WTC11 (cell line): ENCODE results near the gene MPI. TPM values are rescaled to one million over a fixed set of nuclear protein-coding genes. Genes with fewer than 3 reads are reported as not detected.

Experiments
- ATAC-seq: fragments of 200-7000 bp; cut with Tn5 transposase; 2 replicates; pipeline ENCODE4 v1.10.0; 2021; ENCODE audit warnings: mild to moderate bottlenecking, moderate library complexity
- CTCF ChIA-PET: fragments of 300-600 bp; sonication (Branson Sonifier 250); formaldehyde crosslinking; loops from one replicate; lab custom pipeline; 2021; ENCODE audit warnings: antibody characterized with exemption; lab: Charles Lee
- POLR2A ChIA-PET: fragments of 350-600 bp; sonication (Branson Sonifier 250); formaldehyde crosslinking; loops from one replicate; lab custom pipeline; 2021; ENCODE audit warnings: antibody characterized with exemption; lab: Charles Lee
- DNase-seq: peaks from one replicate; pipeline ENCODE4 v3.0.0; 2021; ENCODE audit warnings: low spot score
- H3K27ac Mint-ChIP-seq: 2 replicates; pipeline ENCODE4 v1.8.0; 2021; ENCODE audit warnings: mixed read lengths
- H3K27me3 Mint-ChIP-seq: 2 replicates; pipeline ENCODE4 v1.8.0; 2021; ENCODE audit warnings: low read depth, mild to moderate bottlenecking, moderate library complexity, mixed read lengths
- H3K36me3 Mint-ChIP-seq: 2 replicates; pipeline ENCODE4 v1.8.0; 2021; ENCODE audit warnings: mixed read lengths
- H3K4me1 Mint-ChIP-seq: 2 replicates; pipeline ENCODE4 v1.8.0; 2022; ENCODE audit warnings: mixed read lengths
- H3K4me3 Mint-ChIP-seq: 2 replicates; pipeline ENCODE4 v1.8.0; 2021; ENCODE audit warnings: mild to moderate bottlenecking, moderate library complexity, mixed read lengths
- H3K9me3 Mint-ChIP-seq: 2 replicates; pipeline ENCODE4 v1.8.0; 2021; ENCODE audit warnings: mixed read lengths
- ATF2 ChIP-seq: sonication (generic); formaldehyde crosslinking; IDR thresholded peaks from 2 replicates; pipeline ENCODE4 v1.8.1; 2022; ENCODE audit warnings: low read depth, missing genetic modification reagents, borderline replicate concordance
- CDX4 ChIP-seq: fragments of 250-450 bp; sonication (Bioruptor Pico); IDR thresholded peaks from 2 replicates; pipeline ENCODE4 v1.9.0; 2021; ENCODE audit warnings: moderate library complexity, mild to moderate bottlenecking, inconsistent platforms, borderline replicate concordance
- ELF4 ChIP-seq: sonication (generic); formaldehyde crosslinking; IDR thresholded peaks from 2 replicates; pipeline ENCODE4 v1.8.1; 2022; ENCODE audit warnings: low read depth, mild to moderate bottlenecking, moderate library complexity, missing genetic modification reagents
- ERG ChIP-seq: fragments of 250-450 bp; sonication (Bioruptor Pico); IDR thresholded peaks from 2 replicates; pipeline ENCODE4 v1.8.0; 2021; ENCODE audit warnings: mild to moderate bottlenecking
- ESRRA ChIP-seq: sonication (generic); formaldehyde crosslinking; IDR thresholded peaks from 2 replicates; pipeline ENCODE4 v1.8.1; 2022; ENCODE audit warnings: mild to moderate bottlenecking, missing genetic modification reagents, borderline replicate concordance
- FOXP1 ChIP-seq: sonication (generic); formaldehyde crosslinking; IDR thresholded peaks from 2 replicates; pipeline ENCODE4 v1.8.0; 2022; ENCODE audit warnings: missing genetic modification reagents, mild to moderate bottlenecking, moderate library complexity, borderline replicate concordance
- HMGA2 ChIP-seq: fragments of 250-450 bp; sonication (Bioruptor Pico); IDR thresholded peaks from 2 replicates; pipeline ENCODE4 v1.4.0; 2021; ENCODE audit warnings: mild to moderate bottlenecking, moderate library complexity
- IRF1 ChIP-seq: sonication (generic); formaldehyde crosslinking; IDR thresholded peaks from 2 replicates; pipeline ENCODE4 v1.8.0; 2023; ENCODE audit warnings: missing genetic modification reagents
- IRF2 ChIP-seq: sonication (generic); formaldehyde crosslinking; IDR thresholded peaks from 2 replicates; pipeline ENCODE4 v1.8.0; 2022; ENCODE audit warnings: low read depth, missing genetic modification reagents, borderline replicate concordance
- MLX ChIP-seq: sonication (generic); formaldehyde crosslinking; IDR thresholded peaks from 2 replicates; pipeline ENCODE4 v1.8.1; 2023; ENCODE audit warnings: mild to moderate bottlenecking, missing genetic modification reagents, moderate library complexity
- NFE2L1 ChIP-seq: sonication (generic); formaldehyde crosslinking; IDR thresholded peaks from 2 replicates; pipeline ENCODE4 v1.8.1; 2023; ENCODE audit warnings: missing genetic modification reagents
- RELA ChIP-seq: sonication (generic); formaldehyde crosslinking; IDR thresholded peaks from 2 replicates; pipeline ENCODE4 v1.8.1; 2022; ENCODE audit warnings: missing genetic modification reagents, mild to moderate bottlenecking, borderline replicate concordance
- RORB ChIP-seq: fragments of 250-450 bp; sonication (Bioruptor Pico); IDR thresholded peaks from 2 replicates; pipeline ENCODE4 v1.9.0; 2021; ENCODE audit warnings: mild to moderate bottlenecking
- STAT6 ChIP-seq: sonication (generic); formaldehyde crosslinking; conservative IDR thresholded peaks from 2 replicates; pipeline ENCODE4 v1.8.1; 2023; ENCODE audit warnings: mild to moderate bottlenecking, low read depth, missing genetic modification reagents, moderate library complexity
- TCF7 ChIP-seq: sonication (generic); formaldehyde crosslinking; IDR thresholded peaks from 2 replicates; pipeline ENCODE4 v1.8.0; 2022; ENCODE audit warnings: mild to moderate bottlenecking, low read depth, missing genetic modification reagents, moderate library complexity
- ZBTB43 ChIP-seq: sonication (generic); formaldehyde crosslinking; IDR thresholded peaks from 2 replicates; pipeline ENCODE4 v1.8.1; 2023; ENCODE audit warnings: mild to moderate bottlenecking, missing genetic modification reagents
- ZNF121 ChIP-seq: sonication (generic); formaldehyde crosslinking; IDR thresholded peaks from 2 replicates; pipeline ENCODE4 v1.8.0; 2023; ENCODE audit warnings: missing genetic modification reagents
- ZNF532 ChIP-seq: fragments of 250-450 bp; sonication (Bioruptor Pico); IDR thresholded peaks from 2 replicates; pipeline ENCODE4 v1.9.0; 2021; ENCODE audit warnings: mild to moderate bottlenecking, borderline replicate concordance
- total RNA-seq: library from RNA; stranded (reverse); gene quantifications from 3 replicates; pipeline ENCODE4 v1.2.3, GENCODE V29; 2021

Gene MPI
- total RNA-seq, 1 experiment from 2014 or later: 36.3 TPM

- TF ChIP-seq ERG (CRISPR knock-in tag) (no peak), ATF2 (CRISPR knock-in tag) (no peak), RORB (CRISPR knock-in tag) (no peak), HMGA2 (CRISPR knock-in tag) (no peak), MLX (CRISPR knock-in tag) (no peak), NFE2L1 (no peak), ZBTB43 (CRISPR knock-in tag) (no peak), ZNF121 (CRISPR knock-in tag) (no peak), RELA (CRISPR knock-in tag) (no peak), ESRRA (CRISPR knock-in tag) (no peak), IRF1 (no peak), CDX4 (no peak)
- Mint-ChIP-seq H3K4me1 (peaks cover 31% of the 10 kb centered on the region), H3K36me3 (peaks cover 18% of the 10 kb centered on the region), H3K27ac (peak overlapping the region; percentile 85), H3K27me3 (no peaks in the 10 kb centered on the region), H3K4me3 (no peak overlapping the region), H3K9me3 (peaks cover 6% of the 10 kb centered on the region)
- CTCF ChIA-PET: interaction anchor here (0.9 kb wide), 1 partner anchor 34 kb away, joined by 3 read pairs; no protein-coding TSS in a partner anchor
- POLR2A ChIA-PET: interaction anchor here (0.5 kb wide), 1 partner anchor 16 kb away, joined by 3 read pairs; no protein-coding TSS in a partner anchor
- DNase-seq (no peak), ATAC-seq (no peak)
Observed at GRCh38 chr15:74867466-74868038, 22.3 kb upstream of the MPI start.

- DNase-seq: no peak
- H3K4me1 Mint-ChIP-seq: peaks cover 34% of the 10 kb centered on the region
- POLR2A ChIA-PET: interaction anchor here (0.5 kb wide), 1 partner anchor 17 kb away, joined by 3 read pairs; no protein-coding TSS in a partner anchor
- no peak overlapping the region for H3K4me3 Mint-ChIP-seq
- H3K36me3 Mint-ChIP-seq: peaks cover 18% of the 10 kb centered on the region
- H3K27ac Mint-ChIP-seq: peak overlapping the region; percentile 19; the same call in 1 of the 2 replicates
- peaks cover 6% of the 10 kb centered on the region for H3K9me3 Mint-ChIP-seq
- no peak for ATAC-seq
- no peaks in the 10 kb centered on the region for H3K27me3 Mint-ChIP-seq
- CTCF ChIA-PET: no interaction called here
- TF ChIP-seq IRF2 (CRISPR knock-in tag): no peak
- TF ChIP-seq STAT6 (CRISPR knock-in tag): no peak
- TF ChIP-seq ZBTB43 (CRISPR knock-in tag): no peak
- TF ChIP-seq HMGA2 (CRISPR knock-in tag): no peak
- no peak for TF ChIP-seq ZNF121 (CRISPR knock-in tag)
- TF ChIP-seq ZNF532 (CRISPR knock-in tag): no peak
- TF ChIP-seq ELF4 (CRISPR knock-in tag): no peak
- TF ChIP-seq FOXP1 (CRISPR knock-in tag): no peak
- no peak for TF ChIP-seq ESRRA (CRISPR knock-in tag)
- TF ChIP-seq TCF7: no peak
Observed at GRCh38 chr15:74868059-74868458, 21.8 kb upstream of the MPI start.
